Fibroblast of mammary gland (primary cell): Measurements from ENCODE around the gene MEOX2.

ENCODE experiments used
- DNase-seq: peaks from one replicate; pipeline ENCODE4 v3.0.0-alpha.2; 2010; ENCODE audit warnings: low read depth
- H3K4me3 ChIP-seq: 2 replicates; pipeline ENCODE4 v1.5.1; 2011; ENCODE audit warnings: low read depth, mild to moderate bottlenecking, low read length, moderate library complexity; ENCODE audit not compliant: control insufficient read depth
- CTCF ChIP-seq: conservative IDR thresholded peaks from 2 replicates; pipeline ENCODE4 v1.5.1; 2011; ENCODE audit warnings: low read depth, low read length, inconsistent platforms; ENCODE audit not compliant: control insufficient read depth, insufficient read depth

The MEOX2 gene

GRCh38 chr7:15607529-15608210, 78.8 kb downstream of the MEOX2 start:
- peak; percentile 13 for DNase-seq
- TF ChIP-seq CTCF = no peak
- no peak overlapping the region for H3K4me3 ChIP-seq

GRCh38 chr7:15606561-15606960, 79.9 kb downstream of the MEOX2 start:
- no peak for TF ChIP-seq CTCF
- no peak for DNase-seq
- no peak overlapping the region for H3K4me3 ChIP-seq

- no peak for DNase-seq
- no peak for TF ChIP-seq CTCF
- H3K4me3 ChIP-seq = no peak overlapping the region
These were observed 82.3 kb downstream of the MEOX2 start for GRCh38 chr7:15604166-15604565.

- DNase-seq = peak; percentile 47
- H3K4me3 ChIP-seq = no peak overlapping the region
- TF ChIP-seq CTCF = no peak
These were observed 83.4 kb downstream of the MEOX2 start for GRCh38 chr7:15603124-15603523.

- no peak for TF ChIP-seq CTCF
- H3K4me3 ChIP-seq = no peak overlapping the region
- no peak for DNase-seq
These were observed 84.2 kb downstream of the MEOX2 start for GRCh38 chr7:15602236-15602635.

GRCh38 chr7:15601175-15601574, 85.3 kb downstream of the MEOX2 start:
- DNase-seq = no peak
- no peak for TF ChIP-seq CTCF
- H3K4me3 ChIP-seq = no peak overlapping the region

GRCh38 chr7:15600298-15600697, 86.2 kb downstream of the MEOX2 start:
- H3K4me3 ChIP-seq = no peak overlapping the region
- no peak for DNase-seq
- TF ChIP-seq CTCF = no peak
